Subcutaneous preadipocyte (primary cell): ENCODE data around the gene FBRS. TPM values are rescaled to one million over a fixed set of nuclear protein-coding genes. Genes with fewer than 3 reads are reported as not detected.

Source experiments
- small RNA-seq: library from RNA; depleted of rRNA; stranded (forward); fragments of <200 nt; gene quantifications from one replicate; pipeline ENCODE3, GENCODE V24; 2012
- total RNA-seq: library from RNA; depleted of rRNA; stranded (reverse); fragments of >200 nt; gene quantifications from 2 replicates; pipeline ENCODE4 v1.2.3, GENCODE V29; 2012

FBRS gene
- total RNA-seq: 13.2 and 32.6 TPM in 2 replicates

DNA sequence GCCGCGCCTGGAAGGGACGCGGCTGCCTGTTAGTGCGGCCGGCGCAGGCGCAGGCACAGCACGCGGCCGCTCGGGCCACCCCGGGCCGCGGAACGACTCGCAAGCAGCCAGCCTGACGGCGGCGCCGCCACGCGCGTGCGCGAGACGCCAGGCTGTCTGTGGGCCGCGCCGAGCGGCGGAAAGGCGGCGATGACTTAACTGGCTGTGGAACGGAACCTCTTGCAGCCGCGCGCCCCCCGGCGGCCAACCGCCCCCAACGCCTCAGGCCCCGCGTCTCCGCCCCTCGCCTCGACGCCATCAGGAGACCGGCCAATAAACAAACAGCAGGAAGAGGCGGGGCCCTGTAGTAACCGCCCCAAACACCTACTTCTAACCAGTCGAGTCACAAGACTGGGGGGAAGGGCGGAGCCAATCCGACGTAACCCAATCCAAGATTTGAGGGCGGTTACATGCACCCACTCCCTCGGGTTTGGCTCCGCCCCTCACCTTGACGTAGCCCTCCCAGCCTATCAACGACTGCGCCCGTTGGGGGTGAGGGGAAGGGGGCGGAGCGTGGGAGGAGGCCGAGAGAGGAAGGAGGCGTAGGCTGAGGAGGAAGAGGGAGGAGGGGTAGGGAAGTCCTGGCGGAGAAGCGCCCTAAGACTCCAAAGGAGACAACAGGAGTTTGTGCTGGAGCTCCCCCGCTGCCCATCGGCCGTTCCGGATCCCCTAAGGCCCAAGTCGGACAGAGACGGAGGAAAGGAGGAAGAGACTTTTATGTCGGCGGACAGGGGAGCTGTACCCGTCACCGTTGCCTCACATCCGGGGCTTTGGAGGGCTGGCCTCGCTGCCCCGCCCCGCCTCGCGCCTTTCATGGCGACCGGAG is at the start of gene FBRS:
FBRS (plus strand) TSS at position 566 of the 865 bp plus-strand sequence. CDS start 1,088 bp downstream, outside the sequence.

DNA sequence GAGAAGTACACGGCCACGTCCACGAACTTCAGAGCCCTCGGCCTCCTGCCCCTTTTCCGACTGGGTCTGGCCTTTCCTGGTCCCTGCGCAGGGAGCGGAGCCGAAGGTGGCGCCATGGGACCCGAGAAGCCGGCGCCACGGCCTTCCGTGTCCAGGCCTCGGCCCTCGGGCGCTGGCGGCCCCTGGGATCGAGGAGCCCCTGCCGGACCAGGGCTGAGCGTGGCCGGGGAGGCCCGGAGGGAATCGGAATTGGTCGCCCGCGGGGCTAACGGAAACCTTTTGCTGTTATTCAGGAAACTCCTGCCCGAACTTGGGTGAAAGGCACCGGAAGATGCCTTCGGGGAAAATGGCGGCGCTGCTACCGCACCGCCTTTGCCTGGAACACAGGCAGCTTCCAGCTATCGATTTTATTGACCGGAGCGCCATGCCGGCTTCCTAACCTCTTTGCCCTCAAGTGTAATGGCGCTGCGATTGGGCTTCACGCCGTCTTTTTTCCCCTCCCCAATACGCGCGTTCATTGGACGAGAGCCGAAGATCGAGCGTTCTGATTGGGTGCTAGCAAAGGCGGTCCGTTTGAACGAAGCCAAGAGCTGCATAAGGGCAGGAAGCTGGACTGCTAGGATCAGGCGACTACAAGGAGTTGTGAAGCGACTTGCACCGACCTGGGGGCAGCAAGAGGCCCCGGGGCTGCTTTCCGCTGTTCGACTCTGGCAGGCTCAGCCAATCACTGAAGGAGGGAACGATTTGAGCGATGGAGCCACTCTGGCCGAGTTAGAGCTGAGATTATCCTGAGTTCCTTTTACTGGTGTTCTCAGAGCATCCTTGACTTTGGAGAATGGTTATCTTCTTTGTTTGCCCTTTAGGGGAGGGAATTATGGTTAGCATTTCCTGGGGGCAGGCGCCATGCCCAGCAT is 48.0 kb upstream of the FBRS start, which contains the start of gene ZNF689:
ZNF689 (minus strand) TSS at position 464 of the 914 bp plus-strand sequence; CDS start at position 116, 348 bp downstream.

DNA sequence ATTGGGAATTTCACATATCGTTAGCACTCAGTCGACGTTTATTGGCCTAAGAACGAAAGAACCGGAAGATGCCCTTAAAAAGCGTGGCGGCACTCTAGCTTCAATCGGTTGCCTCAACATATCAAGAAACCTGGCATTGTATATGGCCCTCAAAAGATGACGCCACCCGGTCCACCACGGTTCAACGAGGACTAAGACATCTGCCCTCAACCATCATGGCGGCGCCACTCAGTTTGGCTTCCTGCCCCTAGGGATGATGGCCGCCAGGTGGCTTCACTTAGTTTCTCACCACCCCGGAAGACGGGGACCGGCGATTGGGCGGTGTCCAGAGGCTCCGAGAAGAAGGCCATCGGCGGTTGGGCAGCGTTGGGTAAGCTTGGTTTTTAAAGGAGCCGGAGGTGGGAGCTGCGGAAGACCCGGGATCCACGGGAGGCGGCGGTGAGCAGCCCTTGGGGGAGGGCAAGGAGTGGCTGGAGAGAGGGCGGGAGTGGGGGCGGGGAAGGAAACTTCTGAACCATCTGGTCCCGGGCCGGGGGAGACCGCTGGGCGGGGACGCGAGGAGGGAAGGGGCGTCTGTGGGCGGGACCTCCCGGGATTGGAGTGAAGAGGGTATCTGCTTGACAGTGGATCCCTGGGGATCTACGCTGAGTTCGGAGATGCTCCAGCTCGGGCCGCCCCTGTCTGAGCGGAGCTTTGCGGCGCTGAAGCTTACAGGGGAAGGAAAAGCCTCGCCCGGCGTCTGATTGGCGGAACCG is 7.7 kb upstream of the FBRS start, which contains the start of gene PRR14:
PRR14 (plus strand) TSS at position 592 of the 755 bp plus-strand sequence. CDS start 686 bp downstream, outside the sequence.

DNA sequence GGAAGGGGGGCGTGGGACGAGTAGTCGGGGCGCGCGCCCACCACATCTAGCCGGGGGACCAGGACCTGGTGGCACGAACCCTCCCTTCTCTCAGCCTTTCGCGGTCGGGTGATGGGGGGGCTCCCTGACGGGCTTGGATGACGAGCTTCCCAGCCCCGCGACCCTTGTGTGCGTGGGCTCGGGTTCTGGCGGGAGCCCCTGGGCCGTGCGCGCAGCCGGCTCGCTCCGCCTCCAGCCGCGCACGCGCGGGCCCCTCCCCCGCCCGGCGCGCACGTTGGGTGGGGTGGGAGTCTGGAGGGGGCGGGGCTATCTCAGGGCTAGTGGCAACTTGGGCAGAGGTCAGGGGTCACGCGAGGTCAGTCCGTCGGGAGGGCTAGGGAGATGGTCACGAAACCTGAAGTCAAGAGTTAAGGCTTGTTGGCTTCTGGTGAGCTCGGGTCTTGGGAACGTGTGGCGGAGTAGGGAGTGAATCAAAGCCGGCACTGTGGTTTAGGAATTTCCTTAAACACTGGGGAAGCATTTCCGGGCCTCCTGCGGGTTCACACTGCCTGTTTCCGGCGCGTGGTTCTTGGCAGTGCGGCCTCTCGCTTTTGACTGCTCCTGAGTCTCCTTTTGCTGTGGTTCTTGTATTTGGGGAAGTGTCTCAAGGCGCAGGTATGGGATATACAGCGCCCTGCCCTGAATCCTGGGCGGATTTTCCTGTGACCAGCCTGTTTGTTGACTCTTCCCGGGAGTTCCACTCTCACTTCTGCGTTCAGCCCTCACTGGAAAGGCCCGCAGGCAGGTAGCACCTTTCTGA is 40.8 kb downstream of the FBRS start, which contains the start of gene SRCAP:
SRCAP (plus strand) TSS at position 356 of the 799 bp plus-strand sequence. CDS start 1,654 bp downstream, outside the sequence.

Small RNAs within 50 kb of the gene (small RNA-seq; reads per million reads assigned to genes)
- not detected for gene AC093249.1
- not detected for gene RNU6-1043P
- gene RNU6-416P: not detected
- gene SNORA30: 537 reads per million, percentile 99 among the genes with 10 or more reads in this experiment

Other genes starting within 250 kb of the FBRS start
- 20.6 and 22.1 TPM in 2 replicates for gene DCTPP1, start 228.4 kb upstream of the FBRS start, total RNA-seq
- 6.8 and 7.7 TPM in 2 replicates for gene SEPHS2, start 212.6 kb upstream of the FBRS start, total RNA-seq
- under 0.01 TPM in 1 of 2 replicates, not detected in the other for gene ITGAL, start 185.7 kb upstream of the FBRS start, total RNA-seq
- gene ZNF768, start 131.9 kb upstream of the FBRS start, total RNA-seq: 18.0 and 20.5 TPM in 2 replicates
- 8.1 and 8.4 TPM in 2 replicates for gene ZNF747, start 123.6 kb upstream of the FBRS start, total RNA-seq
- gene ZNF764, start 100.1 kb upstream of the FBRS start, total RNA-seq: 4.8 and 7.6 TPM in 2 replicates
- gene ZNF688, start 86.7 kb upstream of the FBRS start, total RNA-seq: 4.9 and 8.5 TPM in 2 replicates
- gene ZNF785, start 72.7 kb upstream of the FBRS start, total RNA-seq: 9.4 and 11.4 TPM in 2 replicates
- 5.1 and 5.5 TPM in 2 replicates for gene ZNF689, start 48.0 kb upstream of the FBRS start, total RNA-seq
- gene PRR14, start 7.5 kb upstream of the FBRS start, total RNA-seq: 5.9 and 7.8 TPM in 2 replicates
- 14.0 and 19.4 TPM in 2 replicates for gene SRCAP, start 40.7 kb downstream of the FBRS start, total RNA-seq
- 18.0 and 20.5 TPM in 2 replicates for gene PHKG2, start 90.0 kb downstream of the FBRS start, total RNA-seq
- gene CFAP119, start 103.6 kb downstream of the FBRS start, total RNA-seq: 1.5 and 2.5 TPM in 2 replicates
- gene RNF40, start 103.9 kb downstream of the FBRS start, total RNA-seq: 63.6 and 90.5 TPM in 2 replicates
- 13.6 and 14.1 TPM in 2 replicates for gene ZNF629, start 128.8 kb downstream of the FBRS start, total RNA-seq
- 34.0 and 37.5 TPM in 2 replicates for gene BCL7C, start 235.6 kb downstream of the FBRS start, total RNA-seq
- 0.59 and 1.1 TPM in 2 replicates for gene CTF1, start 238.2 kb downstream of the FBRS start, total RNA-seq